Heart right ventricle (tissue), 16 donors: Measurements from ENCODE around the gene RIMKLA. TPM values are rescaled to one million over a fixed set of nuclear protein-coding genes. Genes with fewer than 3 reads are reported as not detected.

Source experiments
- ATAC-seq, 8 donors: fragments of 200-7000 bp; cut with Tn5 transposase; one replicate each; pipeline ENCODE4 v1.9.1; 2020; ENCODE audit warnings: mild to moderate bottlenecking in 8 of 8, moderate library complexity in 8 of 8, moderate number of reproducible peaks in 1 of 8
- DNase-seq, 2 donors: peaks; one replicate each; pipeline ENCODE4 v3.0.0-alpha.2; 2020
- H3K27ac ChIP-seq, 10 donors: fragments of 200-600 bp; sonication (generic) in 2 of 10; one replicate each; pipeline versions ENCODE4 v1.5.0 to v1.8.0; 2020 to 2022; ENCODE audit warnings: mild to moderate bottlenecking in 3 of 10
- H3K27me3 ChIP-seq, 7 donors: fragments of 200-600 bp; one replicate each; pipeline ENCODE4 v1.8.0; 2021 to 2022; ENCODE audit warnings: mild to moderate bottlenecking in 2 of 7
- H3K36me3 ChIP-seq, 9 donors: fragments of 200-600 bp; sonication (generic) in 1 of 9; one replicate each; pipeline versions ENCODE4 v1.5.0 to v1.8.0; 2020 to 2022; ENCODE audit warnings: mild to moderate bottlenecking in 2 of 9
- H3K4me1 ChIP-seq, 9 donors: fragments of 200-600 bp; sonication (generic) in 1 of 9; one replicate each; pipeline versions ENCODE4 v1.5.0 to v1.8.0; 2020 to 2022; ENCODE audit warnings: mild to moderate bottlenecking in 4 of 9
- H3K4me3 ChIP-seq, 10 donors: fragments of 200-600 bp; sonication (generic) in 2 of 10; one replicate each; pipeline versions ENCODE4 v1.5.0 to v1.8.0; 2020 to 2022; ENCODE audit warnings: mild to moderate bottlenecking in 7 of 10, moderate library complexity in 2 of 10
- H3K9me3 ChIP-seq, 11 donors: fragments of 200-600 bp in 10 of 11; sonication (generic) in 2 of 11; one replicate each; pipeline versions ENCODE4 v1.5.0 to v1.8.0; 2013 to 2022; ENCODE audit warnings: mild to moderate bottlenecking in 2 of 11, control low read depth in 1 of 11, moderate library complexity in 1 of 11
- WGBS, 2 donors: extraction: QIAGEN DNeasy Blood & Tissue Kit; methylation state at CpG; one replicate each; pipeline ENCODE4 v1.1.7; 2013; ENCODE audit warnings: inconsistent platforms in 1 of 2; 5-methylcytosine and 5-hydroxymethylcytosine counted together
- intact Hi-C, 10 donors: fragments of 100-400 bp; cut with DNase I; formaldehyde crosslinking; loops; one replicate each; pipeline versions ENCODE4 v1.11.1 to v1.14.2; 2022
- polyA plus RNA-seq, 2 donors: library from polyadenylated mRNA; stranded (reverse); fragments of 200-250 nt; gene quantifications; one replicate each; pipeline ENCODE4 v1.2.3, GENCODE V29; 2013
- total RNA-seq, 10 donors: library from RNA; stranded (reverse); fragmentation: NEBNext Ultra II Directional in 3 of 10; extraction: Animal tissue kit (Norgen Biotek cat#: 25700) in 3 of 10; gene quantifications; one replicate each; pipeline versions ENCODE4 v1.2.1 to v1.2.4, GENCODE V29; 2021 to 2023
- TF ChIP-seq, protein P1 (sequence below), 9 donors: fragments of 200-600 bp; sonication (generic) in 2 of 9; IDR thresholded peaks; one replicate each; pipeline versions ENCODE4 v1.5.0 to v1.8.0; 2021 to 2022; ENCODE audit warnings: antibody characterized with exemption in 9 of 9, mild to moderate bottlenecking in 5 of 9, moderate library complexity in 1 of 9
- donor health status: Arrhythmogenic right ventricular cardiomyopathy.
- donor health status: ischemic (EF 13 %, LVEDD 7.1; RV severe dilation, severe dysfunction).
- donor health status: healthy with polysubstance abuse.
- donor health status: DM: no; HTN: yes; CAD: no.
- donor health status: DM: no; HTN: no; CAD: no.
- donor health status: ischemic (EF 25% LVEDD 6.9; RV normal size, moderate dysfunction).
- donor health status: ischemic (EF 25% LVEDD 5.7; RV mildly dilated, moderate dysfunction).
- donor health status: healthy.
- donor health status: DM: yes; HTN: yes; CAD: no.
- donor health status: Ischemic cardiomyopathy.
- donor health status: ischemic (EF 35%, LVEDD 5.7; RV mildly dilated, moderate dysfunction).
- donor health status: nonischemic (EF 11% LVEDD 7.7; RV severe dilation, severe dysfunction).
- donor health status: DM: yes; HTN: yes; CAD: no.
- donor health status: PGD.
- donor health status: ischemic (EF 29% LVEDD 5.4; RV normal size, mild dysfunction).
- donor health status: nonischemic (EF 23%, LVEDD 6.1; RV moderate dilation, normal function).

Gene RIMKLA
- total and polyA plus RNA-seq, 12 donors: 0.80 to 16.7 (median 8.3) TPM

DNA sequence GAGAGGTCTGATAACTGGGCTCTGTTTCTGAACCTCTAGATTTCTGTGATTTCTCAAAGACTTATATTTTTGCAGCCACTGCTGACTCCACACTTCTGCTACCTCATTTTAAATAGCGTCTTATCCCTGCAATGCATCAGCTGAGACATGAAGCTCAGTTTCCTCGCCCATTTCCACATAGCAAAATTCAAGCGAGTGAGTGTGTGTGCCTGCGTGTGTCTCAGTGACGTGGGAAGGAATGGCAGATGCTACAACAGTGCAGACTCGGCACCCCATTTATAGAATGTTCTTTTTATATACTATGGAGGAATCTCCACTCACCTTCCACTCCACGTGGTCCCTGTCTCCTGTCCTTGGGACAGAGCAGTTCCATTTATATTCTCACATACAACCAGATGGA, 39.5 kb downstream of the RIMKLA start:
- H3K27ac ChIP-seq: peak overlapping the region in 8 of 10 donors; percentile 20 to 86 (median 52)
- peak in 5 of 8 donors; percentile 25 to 67 (median 46) for ATAC-seq
- no peaks in the 10 kb centered on the region for H3K9me3 ChIP-seq
- no peaks in the 10 kb centered on the region for H3K36me3 ChIP-seq
- 58 to 64% methylated on average over 7 of the region's 7 CpGs for WGBS, 2 donors
- no peak overlapping the region for H3K4me3 ChIP-seq
- TF ChIP-seq, protein P1, sequence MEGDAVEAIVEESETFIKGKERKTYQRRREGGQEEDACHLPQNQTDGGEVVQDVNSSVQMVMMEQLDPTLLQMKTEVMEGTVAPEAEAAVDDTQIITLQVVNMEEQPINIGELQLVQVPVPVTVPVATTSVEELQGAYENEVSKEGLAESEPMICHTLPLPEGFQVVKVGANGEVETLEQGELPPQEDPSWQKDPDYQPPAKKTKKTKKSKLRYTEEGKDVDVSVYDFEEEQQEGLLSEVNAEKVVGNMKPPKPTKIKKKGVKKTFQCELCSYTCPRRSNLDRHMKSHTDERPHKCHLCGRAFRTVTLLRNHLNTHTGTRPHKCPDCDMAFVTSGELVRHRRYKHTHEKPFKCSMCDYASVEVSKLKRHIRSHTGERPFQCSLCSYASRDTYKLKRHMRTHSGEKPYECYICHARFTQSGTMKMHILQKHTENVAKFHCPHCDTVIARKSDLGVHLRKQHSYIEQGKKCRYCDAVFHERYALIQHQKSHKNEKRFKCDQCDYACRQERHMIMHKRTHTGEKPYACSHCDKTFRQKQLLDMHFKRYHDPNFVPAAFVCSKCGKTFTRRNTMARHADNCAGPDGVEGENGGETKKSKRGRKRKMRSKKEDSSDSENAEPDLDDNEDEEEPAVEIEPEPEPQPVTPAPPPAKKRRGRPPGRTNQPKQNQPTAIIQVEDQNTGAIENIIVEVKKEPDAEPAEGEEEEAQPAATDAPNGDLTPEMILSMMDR (IDR thresholded peaks at IDR 0.05): no peak
- intact Hi-C loops: no loop called here
- peaks cover 7 to 47% (median 12%) of the 10 kb centered on the region in 9 donors for H3K4me1 ChIP-seq
- no peaks in the 10 kb centered on the region for H3K27me3 ChIP-seq
- no peak for DNase-seq

DNA sequence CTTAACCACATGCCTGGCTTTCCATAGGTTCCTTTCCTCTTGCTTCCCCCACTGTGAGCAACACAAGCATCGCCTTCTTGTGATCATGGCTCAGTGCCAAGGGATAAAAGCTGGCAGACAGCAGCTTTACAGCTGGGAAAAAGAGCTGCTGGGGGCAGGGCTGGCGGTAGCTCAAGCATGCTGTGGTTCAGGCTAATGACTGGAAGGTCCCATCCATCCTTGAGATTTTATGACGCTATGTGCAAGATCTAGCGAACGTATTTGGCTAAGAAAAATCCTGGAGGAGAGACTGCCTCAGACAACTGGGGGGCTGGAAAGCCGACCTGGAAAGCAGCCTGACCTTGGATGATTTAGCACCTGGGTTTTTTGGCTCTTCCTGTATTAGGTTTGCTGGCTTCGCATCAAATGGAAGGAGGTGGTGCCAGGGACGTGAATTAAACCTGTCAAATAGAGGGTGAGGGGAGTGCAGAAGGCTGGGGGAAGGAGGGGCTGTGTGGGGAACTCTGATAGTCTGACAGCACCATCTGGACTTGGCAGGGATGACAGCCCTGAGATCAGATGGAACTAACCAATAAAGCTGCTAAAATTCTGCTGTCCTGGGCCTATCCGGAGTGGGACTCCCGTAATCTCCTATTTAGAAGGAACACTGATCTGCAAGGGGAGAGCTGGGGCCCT, 40.5 kb downstream of the RIMKLA start:
- H3K36me3 ChIP-seq: no peaks in the 10 kb centered on the region
- TF ChIP-seq, protein P1 (IDR thresholded peaks at IDR 0.05): no peak
- no peaks in the 10 kb centered on the region for H3K27me3 ChIP-seq
- H3K4me1 ChIP-seq: peaks cover 7 to 47% (median 12%) of the 10 kb centered on the region in 9 donors
- ATAC-seq (peak in 7 of 8 donors; percentile 31 to 77 (median 57)), DNase-seq (peak; percentile 18 to 63)
- 9 to 13% methylated on average over 10 of the region's 10 CpGs for WGBS, 2 donors
- intact Hi-C loops: no loop called here
- no peaks in the 10 kb centered on the region for H3K9me3 ChIP-seq
- no peak overlapping the region for H3K4me3 ChIP-seq
- peak overlapping the region in 7 of 10 donors; percentile 20 to 86 (median 55) for H3K27ac ChIP-seq

DNA sequence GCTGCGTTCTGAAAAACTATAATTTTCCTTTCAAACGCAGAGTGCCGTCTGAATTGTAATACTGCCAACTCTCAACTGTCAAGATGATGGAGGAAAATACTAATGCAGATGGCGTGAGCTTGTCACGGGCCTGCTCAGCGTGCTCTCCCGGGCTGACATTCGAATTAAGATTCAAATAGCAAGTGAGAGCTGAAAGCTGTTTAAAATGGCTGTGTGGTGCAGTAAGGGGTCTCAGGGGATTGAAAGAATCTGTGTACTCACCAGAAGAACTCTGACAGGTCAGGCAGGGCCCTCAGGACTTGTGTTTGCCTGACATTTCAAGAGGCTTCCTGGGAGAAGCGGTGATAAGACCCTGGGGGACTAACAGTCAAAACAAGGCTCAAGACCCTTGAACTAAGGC, 42.1 kb downstream of the RIMKLA start:
- Histone ChIP-seq H3K27me3 (no peaks in the 10 kb centered on the region), H3K27ac (no peak overlapping the region), H3K4me1 (peaks cover 7 to 43% (median 13%) of the 10 kb centered on the region in 9 donors), H3K9me3 (no peaks in the 10 kb centered on the region), H3K36me3 (no peaks in the 10 kb centered on the region), H3K4me3 (no peak overlapping the region)
- peak; percentile 10 to 20 for DNase-seq
- intact Hi-C loops: no loop called here
- TF ChIP-seq, protein P1 (IDR thresholded peaks at IDR 0.05): no peak
- ATAC-seq: peak in 1 of 8 donors; percentile 54
- 45 to 56% methylated on average over 9 of the region's 9 CpGs for WGBS, 2 donors

DNA sequence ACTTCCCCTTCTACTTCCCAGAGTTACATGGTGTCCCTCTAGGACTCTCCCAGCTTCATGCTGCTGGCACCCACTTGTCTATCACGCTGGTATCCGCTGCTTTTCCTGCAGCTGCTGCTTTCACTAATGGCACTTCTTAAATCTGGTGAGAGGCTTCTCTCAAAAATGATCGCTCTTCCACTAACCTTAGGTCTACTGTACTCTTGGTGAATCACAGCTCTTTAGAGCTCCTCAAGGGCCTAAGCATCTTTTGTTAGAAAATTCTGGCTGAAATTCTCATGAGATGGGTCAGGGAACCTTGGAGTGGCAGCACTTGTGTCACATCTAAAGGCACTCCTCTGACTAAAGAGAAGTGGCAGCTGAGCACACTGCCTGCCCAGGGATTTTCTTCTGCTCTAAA, 43.1 kb downstream of the RIMKLA start:
- DNase-seq (no peak), ATAC-seq (no peak)
- H3K27me3 ChIP-seq: no peaks in the 10 kb centered on the region
- no peaks in the 10 kb centered on the region for H3K9me3 ChIP-seq
- TF ChIP-seq, protein P1 (IDR thresholded peaks at IDR 0.05): no peak
- peaks cover 7 to 42% (median 13%) of the 10 kb centered on the region in 9 donors for H3K4me1 ChIP-seq
- WGBS, 2 donors: 69 to 74% methylated on average over 3 of the region's 3 CpGs
- no peak overlapping the region for H3K4me3 ChIP-seq
- no peaks in the 10 kb centered on the region for H3K36me3 ChIP-seq
- no peak overlapping the region for H3K27ac ChIP-seq
- intact Hi-C loops: no loop called here
